AG04449 (cell line): Measurements from ENCODE around the gene TRAPPC13.

Source experiments
- CTCF ChIA-PET: fragments of 350-600 bp; formaldehyde crosslinking; extraction: SDS; loops from one replicate; lab custom pipeline; 2021; ENCODE audit warnings: antibody characterized with exemption; lab: Yijun Ruan, JAX
- POLR2A ChIA-PET: fragments of 400-600, 350-600 bp; formaldehyde crosslinking; extraction: SDS; loops from one replicate; lab custom pipeline; 2020; ENCODE audit warnings: antibody characterized with exemption, inconsistent platforms; lab: Yijun Ruan, JAX
- DNase-seq: peaks from one replicate; pipeline ENCODE4 v3.0.0-alpha.2; 2010; ENCODE audit warnings: low read depth, low spot score
- H3K4me3 ChIP-seq: 2 replicates; pipeline ENCODE4 v1.5.1; 2011; ENCODE audit warnings: low read depth, mild to moderate bottlenecking, control low read depth, low read length
- CTCF ChIP-seq: IDR thresholded peaks from one replicate; pipeline ENCODE4 v1.5.1; 2011; ENCODE audit warnings: mild to moderate bottlenecking, moderate library complexity, low read length, control low read depth, inconsistent platforms; ENCODE audit not compliant: insufficient read depth; ENCODE audit errors: missing control alignments

The TRAPPC13 gene

GRCh38 chr5:65695896-65696295 lies 71.1 kb downstream of the TRAPPC13 start:
- ChIA-PET CTCF (no interaction called here), POLR2A (no interaction called here)
- H3K4me3 ChIP-seq: no peak overlapping the region
- no peak for TF ChIP-seq CTCF
- DNase-seq: no peak

- no peak for DNase-seq
- H3K4me3 ChIP-seq: no peak overlapping the region
- TF ChIP-seq CTCF: no peak
- ChIA-PET POLR2A (no interaction called here), CTCF (no interaction called here)
Measured at GRCh38 chr5:65696892-65697291, 72.1 kb downstream of the TRAPPC13 start.

GRCh38 chr5:65699338-65699737 lies 74.5 kb downstream of the TRAPPC13 start:
- ChIA-PET CTCF (no interaction called here), POLR2A (no interaction called here)
- H3K4me3 ChIP-seq: no peak overlapping the region
- no peak for TF ChIP-seq CTCF
- no peak for DNase-seq

GRCh38 chr5:65702036-65702435 lies 77.2 kb downstream of the TRAPPC13 start:
- no peak overlapping the region for H3K4me3 ChIP-seq
- DNase-seq: no peak
- no peak for TF ChIP-seq CTCF
- POLR2A ChIA-PET: no interaction called here
- CTCF ChIA-PET: interaction anchor here (1.0 kb wide), 1 partner anchor 38 kb away, joined by 3 read pairs; no protein-coding TSS in a partner anchor

- no peak for TF ChIP-seq CTCF
- no peak overlapping the region for H3K4me3 ChIP-seq
- ChIA-PET POLR2A (no interaction called here), CTCF (no interaction called here)
- no peak for DNase-seq
Measured at GRCh38 chr5:65704621-65705239, 79.9 kb downstream of the TRAPPC13 start.

- no peak for TF ChIP-seq CTCF
- ChIA-PET CTCF (no interaction called here), POLR2A (no interaction called here)
- DNase-seq: no peak
- H3K4me3 ChIP-seq: no peak overlapping the region
Measured at GRCh38 chr5:65707663-65708062, 82.8 kb downstream of the TRAPPC13 start.
